ENCODE measurements around the gene KIRREL1.

The KIRREL1 gene

DNA sequence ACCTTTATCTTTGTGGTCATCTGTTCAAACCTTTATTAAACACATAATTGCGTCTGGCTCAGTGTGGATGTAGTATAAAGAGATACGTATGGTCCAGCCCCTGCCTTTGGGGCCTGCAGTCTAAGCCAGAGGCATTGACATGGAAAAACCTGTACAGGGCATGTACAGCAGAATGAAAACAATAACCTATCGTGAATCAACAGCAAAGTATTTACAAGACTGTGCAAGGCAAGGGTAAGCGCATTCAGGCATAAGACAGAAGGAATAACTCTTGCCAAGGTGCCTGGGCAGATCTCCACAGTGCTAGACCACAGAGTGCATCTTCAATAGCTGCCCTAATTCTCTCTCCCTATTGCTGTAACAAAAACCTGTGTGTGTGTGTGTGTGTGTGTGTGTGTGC lies 35.5 kb downstream of the KIRREL1 start:
- DNase-seq (ENCODE audit: low spot score) (no peak), FAIRE-seq (no peak)

DNA sequence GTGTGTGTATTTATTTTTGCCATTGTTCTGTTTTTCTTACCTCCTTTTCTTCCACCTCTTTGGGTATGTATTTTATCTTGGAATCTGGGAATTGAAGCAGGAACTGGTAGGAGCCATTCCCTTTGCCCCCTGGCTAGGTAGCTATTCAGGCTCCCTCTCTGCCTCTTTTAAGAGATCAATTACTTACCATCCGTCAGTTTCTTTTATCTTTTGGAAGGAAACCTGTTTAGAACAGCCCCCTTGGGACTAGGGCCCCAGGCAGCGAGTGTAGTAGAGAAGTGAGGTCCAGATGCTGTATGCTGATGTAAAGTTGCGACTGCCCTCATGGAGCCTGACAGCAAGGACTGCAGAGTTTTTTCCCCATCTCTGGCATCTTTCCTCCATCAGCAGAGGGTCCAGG lies 41.6 kb downstream of the KIRREL1 start:
- FAIRE-seq = no peak

DNA sequence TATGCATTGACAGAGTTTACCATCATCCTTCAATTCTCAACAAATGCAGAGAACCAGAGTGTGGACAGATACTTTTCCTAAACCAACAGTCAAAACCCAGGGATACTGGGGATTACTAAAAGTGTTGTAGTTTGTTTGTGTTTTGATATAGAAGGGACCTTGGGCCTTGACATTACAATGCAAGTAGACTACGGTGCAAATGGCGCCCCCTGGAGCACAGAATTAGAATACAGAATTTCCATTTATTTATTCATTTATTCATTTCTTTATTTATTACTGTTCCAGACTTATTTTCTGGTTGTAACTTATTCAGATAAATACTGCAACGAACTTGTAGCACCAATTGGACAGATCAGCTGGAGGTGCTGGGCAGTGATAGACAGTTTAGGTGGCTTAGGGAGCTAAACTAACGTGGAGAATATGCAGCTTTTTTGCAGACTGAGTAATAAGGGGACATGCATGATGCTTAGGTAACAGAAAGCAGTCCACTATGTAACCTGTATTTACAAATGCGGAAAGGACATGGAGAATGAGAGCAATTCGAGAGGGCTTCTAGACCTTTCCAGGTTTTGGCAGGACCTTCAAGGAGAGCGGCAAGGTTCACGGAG lies 42.6 kb downstream of the KIRREL1 start:
- peak; percentile 65 for FAIRE-seq
- peak; percentile 35 for DNase-seq (ENCODE audit: low spot score)

More for the DNA sequence above, 41.6 kb downstream of the KIRREL1 start:
- DNase-seq (ENCODE audit: low spot score) = no peak

DNA sequence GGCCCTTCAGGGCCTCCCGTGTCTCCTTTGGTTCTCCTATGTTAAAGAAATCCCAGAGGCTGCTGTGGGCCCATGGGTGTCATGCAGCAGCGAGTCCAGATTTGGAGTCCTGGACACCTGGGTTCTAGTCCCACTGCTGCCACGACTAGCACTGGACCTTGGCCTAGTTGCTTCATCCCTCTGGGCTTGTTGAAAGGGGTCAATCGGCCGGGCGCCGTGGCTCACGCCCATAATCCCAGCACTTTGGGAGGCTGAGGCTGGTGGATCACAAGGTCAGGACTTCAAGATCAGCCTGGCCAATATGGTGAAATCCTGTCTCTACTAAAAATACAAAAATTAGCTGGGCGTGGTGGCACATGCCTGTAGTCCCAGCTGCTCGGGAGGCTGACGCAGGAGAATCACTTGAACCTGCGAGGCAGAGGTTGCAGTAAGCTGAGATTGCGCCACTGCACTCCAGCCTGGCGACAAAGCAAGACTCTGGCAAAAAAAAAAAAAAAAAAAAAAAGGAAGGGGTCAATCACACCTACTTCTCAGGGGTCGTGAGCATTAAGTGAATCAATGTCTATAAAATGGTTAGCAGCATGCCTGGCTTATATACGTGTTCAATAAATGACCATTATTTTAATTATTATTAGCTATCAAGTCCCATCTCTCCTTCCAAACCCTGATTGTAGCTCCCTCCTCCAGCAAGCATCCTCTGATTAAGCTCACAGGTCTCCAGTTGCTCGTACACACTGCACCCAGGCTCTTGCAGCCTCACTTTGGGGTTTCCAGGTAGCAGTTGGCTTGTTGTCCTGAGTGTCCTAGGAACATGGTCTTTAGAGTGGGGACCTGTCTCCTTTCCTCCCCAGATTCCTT lies 43.8 kb downstream of the KIRREL1 start:
- DNase-seq (ENCODE audit: low spot score) = no peak
- FAIRE-seq = no peak

DNA sequence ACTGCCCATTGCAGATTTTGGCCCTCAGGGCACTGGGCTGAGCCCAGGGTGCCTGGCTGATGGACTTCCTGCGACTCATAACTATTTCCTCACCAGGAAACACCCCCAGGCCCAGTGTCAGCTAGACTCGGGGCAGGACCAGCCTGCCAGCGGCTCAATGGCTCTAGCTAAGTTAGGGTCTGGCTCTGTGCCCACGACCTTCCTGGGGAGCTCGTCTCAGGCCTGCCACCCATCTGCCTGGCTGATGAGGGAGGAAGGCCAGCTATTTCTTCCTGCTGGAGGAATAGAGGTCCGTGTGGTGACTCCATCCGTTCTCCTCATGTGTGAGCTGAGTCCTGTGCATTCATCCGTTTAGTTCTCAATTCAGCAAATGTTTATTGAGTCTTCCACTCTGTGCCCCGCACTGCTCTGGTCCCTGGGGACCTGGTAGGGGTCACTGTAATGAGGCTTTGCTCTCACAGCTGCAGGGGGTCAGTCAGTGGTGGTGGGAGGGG lies 44.5 kb downstream of the KIRREL1 start:
- FAIRE-seq (peak; percentile 96), DNase-seq (ENCODE audit: low spot score) (peak; percentile 93)

DNA sequence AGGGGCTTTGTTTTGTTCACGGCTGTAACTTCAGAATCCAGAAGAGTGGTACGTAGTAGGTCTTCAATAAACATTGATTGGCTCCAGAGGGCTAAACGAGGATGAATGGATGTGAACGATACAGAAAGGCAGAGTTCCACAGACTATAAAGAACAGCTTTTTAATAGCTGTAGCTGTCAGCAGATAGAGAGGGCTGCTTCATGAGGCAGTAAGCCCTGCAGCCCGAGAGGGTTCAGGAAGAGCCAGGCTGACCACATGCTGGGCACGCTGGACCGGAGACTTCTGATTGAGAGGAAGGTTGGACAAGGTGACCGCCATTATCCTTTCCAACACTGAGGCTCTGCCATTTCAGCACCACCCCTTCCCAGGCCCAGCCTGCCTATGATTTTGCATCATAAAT lies 45.3 kb downstream of the KIRREL1 start:
- DNase-seq (ENCODE audit: low spot score) = no peak
- no peak for FAIRE-seq

DNA sequence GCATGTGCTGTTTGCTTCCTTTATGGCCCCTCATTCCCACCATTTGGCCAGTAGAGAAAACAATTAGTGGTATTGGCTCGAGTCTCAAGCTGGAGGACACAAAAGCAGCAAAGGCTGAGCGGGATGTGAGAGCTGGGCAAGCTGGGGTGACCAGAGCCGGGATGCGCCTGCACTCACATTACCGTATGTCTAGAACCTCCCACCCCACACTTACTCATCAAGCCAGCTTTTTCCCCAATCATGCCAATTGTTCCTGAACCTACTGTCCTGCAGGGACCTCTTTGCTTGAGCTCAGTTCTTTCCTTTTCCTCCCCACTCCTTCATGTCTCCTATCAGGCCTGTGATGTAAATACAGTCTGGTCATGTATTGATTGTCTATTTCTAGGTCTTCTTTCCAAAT lies 45.9 kb downstream of the KIRREL1 start:
- FAIRE-seq (no peak), DNase-seq (ENCODE audit: low spot score) (no peak)

DNA sequence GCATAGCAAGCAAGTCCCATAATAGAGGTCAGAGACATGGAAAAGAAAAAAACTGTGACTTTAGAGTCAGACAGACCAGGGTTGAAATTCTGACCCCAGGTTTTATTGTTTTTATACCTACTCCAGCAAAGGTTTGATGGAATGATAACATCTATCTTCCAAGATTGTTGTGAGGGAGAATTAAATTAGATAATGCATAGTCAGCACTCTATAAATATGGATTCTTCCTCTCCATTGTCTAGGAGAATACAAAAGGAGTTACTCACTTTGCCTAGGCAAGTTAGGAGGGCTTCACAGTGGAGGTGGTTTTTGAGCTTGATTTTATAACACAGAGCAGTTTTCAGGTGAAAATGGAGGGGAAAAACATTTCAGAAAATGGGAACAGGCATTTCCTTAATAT lies 46.9 kb downstream of the KIRREL1 start:
- DNase-seq (ENCODE audit: low spot score) (no peak), FAIRE-seq (no peak)

DNA sequence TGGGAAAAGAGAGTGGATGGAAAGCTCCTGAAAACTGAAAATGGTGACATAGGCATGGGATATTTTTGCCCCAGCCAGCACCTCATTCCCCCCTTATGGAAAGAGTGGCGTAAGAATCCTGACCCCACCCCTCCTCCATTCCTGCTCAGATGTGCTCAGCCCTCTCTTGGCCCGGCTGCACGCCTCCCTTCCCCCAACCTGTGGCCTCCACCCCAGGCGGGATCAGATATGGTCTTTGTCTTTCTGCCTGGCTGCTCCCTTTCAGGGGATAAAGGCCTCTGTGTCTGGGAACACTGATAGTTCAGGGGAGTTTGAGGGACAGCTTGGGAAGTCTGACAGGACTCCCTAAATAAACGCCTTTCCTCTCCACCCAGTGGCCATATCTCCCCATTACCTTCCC lies 49.8 kb downstream of the KIRREL1 start:
- FAIRE-seq (no peak), DNase-seq (ENCODE audit: low spot score) (no peak)

DNA sequence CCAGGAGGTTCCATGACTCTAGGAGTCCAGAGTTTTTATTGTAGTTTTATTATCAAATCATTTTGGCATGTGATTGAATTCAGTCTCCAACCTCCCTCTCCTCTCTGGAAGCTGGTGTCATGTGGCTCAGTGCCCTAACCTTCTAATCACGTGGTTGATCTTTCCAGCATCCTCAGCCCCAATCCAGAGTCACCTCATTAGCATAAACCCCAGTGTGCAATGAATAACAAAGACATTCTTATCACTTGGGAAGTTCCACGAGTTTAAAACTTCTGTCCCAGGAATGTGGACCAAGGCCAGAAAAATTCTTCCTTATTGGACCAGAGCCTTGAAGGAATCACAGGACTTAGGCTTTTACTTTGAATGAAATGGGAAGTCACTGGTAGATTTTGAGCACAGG lies 52.2 kb downstream of the KIRREL1 start:
- peak; percentile 84 for FAIRE-seq
- peak; percentile 56 for DNase-seq (ENCODE audit: low spot score)

DNA sequence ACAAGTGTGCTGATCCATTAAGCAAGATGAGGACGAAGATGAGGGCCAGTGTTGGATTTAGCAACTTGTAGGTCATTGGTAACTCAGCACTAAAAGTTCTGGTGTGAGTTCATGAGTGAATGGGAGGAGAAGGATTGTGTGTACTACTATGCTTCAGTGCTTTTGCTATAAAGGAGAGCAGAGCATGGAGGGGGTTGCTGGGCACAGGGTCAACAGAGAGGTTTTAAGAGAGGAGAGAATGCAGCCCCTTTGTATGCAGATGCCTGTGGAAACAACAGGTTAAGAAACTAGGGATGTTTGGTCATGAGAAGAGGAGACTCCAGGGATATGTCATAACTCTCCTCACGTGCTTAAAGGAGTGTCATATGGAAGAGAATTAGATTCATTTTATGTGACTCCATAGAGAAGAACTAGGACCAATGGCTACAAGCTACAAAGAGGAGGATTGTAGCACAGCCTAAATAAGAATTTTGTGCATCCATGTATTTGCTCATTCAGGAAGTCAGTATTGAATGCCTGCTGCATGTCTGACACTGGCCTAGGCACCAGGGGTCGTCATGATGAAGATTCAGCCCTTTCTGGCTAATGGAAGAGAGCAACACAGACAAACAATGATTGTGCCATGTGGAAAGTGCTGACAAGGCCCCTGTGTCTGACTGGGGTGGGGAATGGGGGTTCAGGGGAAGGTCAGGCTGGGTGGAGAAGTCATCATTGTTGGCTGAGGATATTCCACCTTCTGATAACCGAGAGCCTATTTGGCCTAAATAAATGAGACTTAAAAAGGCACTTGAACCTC lies 53.5 kb downstream of the KIRREL1 start:
- FAIRE-seq = no peak

DNA sequence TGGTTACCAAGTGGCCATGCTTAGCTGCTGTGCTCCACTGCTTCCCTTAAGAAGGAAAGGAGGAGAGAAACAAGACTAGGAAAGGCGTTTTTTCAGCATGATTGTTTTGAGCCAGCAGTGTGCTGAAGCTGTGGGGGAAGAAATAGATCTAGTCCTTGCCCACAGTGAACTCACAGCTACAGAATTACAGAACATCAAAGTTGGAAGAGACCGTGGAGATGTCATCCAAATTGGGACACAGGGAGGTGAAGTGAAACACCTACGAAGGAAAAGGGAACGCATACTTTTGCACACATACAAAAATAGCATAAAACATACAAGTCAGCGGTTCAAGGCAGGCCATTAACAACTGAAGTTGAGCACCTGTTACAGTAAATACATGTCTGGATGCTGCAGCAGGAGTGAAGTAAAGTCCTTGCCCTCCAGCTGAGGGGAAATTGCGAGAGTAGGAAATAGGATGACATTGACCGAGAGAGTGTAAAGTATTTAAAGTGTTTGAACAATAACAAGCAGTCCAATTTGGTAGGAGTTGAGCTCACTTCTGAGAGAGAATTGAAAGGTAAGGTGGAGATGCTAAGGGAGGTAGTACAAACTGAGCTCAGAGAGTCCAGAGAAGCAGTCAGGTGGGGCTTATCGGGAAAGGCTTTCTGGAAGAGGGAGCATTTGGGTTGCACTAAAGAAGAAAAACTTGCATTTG lies 55.1 kb downstream of the KIRREL1 start:
- DNase-seq (ENCODE audit: low spot score) (no peak), FAIRE-seq (no peak)

More for the DNA sequence above, 53.5 kb downstream of the KIRREL1 start:
- DNase-seq (ENCODE audit: low spot score) = no peak

DNA sequence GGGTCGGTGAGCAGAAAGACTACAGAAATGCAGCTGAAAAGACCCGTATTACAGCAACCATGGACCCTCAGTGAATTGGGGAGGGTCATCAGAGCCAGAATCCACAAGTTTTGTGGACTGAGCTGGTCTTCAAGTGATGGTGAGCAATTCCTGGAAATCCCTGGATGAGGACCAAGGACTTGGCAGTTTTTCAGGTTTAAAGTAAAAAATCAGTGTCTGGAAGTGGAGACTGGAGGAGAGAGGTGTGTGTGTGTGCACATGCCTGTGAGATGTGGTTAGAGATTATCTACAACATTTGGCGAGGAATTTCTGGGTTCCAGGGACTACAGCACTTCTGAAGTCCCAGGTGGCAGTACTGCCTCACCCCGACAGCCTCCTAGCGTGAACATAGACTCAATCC lies 56.4 kb downstream of the KIRREL1 start:
- FAIRE-seq (no peak), DNase-seq (ENCODE audit: low spot score) (no peak)

DNA sequence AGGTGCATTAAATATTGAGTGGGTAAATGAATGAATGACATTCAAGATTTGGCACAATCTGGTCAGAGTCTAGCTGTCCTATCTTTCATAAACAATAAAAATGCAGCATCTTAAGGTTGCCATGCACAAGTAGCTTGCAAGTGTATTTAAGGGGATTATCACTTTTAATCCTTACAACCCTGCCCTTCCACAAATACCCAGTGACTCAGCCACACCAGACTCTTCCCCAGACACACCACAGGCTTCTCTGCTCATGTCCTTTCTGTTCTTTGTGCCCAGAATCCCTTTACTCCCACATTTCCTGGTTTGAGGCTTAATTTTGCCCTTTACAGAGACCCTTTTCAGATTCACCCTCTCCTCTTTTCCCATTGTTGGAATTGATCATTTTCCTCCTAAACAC lies 59.8 kb downstream of the KIRREL1 start:
- DNase-seq (ENCODE audit: low spot score) (no peak), FAIRE-seq (peak; percentile 40)

DNA sequence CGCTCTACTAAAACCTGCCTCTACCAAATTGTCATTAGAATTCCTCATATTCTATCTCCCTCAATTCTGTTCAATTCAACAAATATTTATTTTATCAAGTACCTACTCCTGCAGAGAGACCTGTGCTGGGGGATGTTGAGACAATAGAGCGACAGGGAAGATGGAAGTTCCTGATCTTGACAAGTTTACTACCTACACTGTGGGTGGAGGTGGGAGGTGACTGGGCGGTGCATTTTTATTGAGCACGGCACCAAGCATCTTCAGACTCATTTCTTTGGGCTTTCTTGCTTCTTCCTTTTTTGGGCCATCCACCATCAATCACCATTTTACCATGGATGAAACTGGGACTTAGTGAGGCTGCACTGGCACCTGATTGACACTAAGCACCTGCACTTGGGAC lies 61.3 kb downstream of the KIRREL1 start:
- FAIRE-seq (no peak), DNase-seq (ENCODE audit: low spot score) (no peak)

DNA sequence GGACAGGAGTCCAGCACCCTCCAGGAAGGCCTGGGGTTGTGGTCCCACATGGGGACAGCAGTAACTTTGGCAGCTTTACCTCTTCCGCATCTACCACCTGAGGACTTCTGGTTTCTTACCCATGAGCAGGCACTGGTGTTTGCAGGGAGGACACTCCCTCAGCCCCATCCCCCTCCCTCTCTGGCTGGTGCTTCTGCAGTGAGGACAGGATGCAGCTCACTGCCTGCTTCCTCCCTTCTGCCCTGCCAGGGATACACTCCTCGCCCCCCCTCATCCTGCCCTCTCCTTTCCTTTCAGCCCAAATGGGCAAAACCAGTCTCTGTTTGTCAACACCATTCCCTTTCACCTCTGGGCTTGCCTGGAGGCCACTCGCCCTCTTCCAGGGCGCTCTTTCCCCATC lies 62.4 kb downstream of the KIRREL1 start:
- FAIRE-seq = no peak
- no peak for DNase-seq (ENCODE audit: low spot score)

DNA sequence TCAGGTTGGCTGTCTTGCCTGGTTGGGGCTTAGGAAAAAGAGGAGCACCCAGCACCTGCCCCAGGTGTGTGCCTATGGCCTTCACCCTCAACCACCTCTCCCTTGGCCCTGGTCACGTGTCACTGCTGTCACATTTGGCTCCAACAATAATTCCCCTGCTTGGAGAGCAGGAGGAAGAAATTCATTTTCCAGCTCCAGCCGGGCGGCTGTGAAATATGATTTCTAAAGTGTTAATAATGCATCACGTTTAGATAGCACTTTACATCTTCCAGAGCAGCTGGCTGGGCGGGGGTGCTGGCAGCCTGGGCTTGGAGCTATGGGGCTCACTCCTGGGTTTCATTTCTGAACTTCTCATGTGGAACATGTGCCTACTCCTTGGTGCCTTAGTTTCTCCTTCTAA lies 63.1 kb downstream of the KIRREL1 start:
- DNase-seq (ENCODE audit: low spot score) (no peak), FAIRE-seq (no peak)

DNA sequence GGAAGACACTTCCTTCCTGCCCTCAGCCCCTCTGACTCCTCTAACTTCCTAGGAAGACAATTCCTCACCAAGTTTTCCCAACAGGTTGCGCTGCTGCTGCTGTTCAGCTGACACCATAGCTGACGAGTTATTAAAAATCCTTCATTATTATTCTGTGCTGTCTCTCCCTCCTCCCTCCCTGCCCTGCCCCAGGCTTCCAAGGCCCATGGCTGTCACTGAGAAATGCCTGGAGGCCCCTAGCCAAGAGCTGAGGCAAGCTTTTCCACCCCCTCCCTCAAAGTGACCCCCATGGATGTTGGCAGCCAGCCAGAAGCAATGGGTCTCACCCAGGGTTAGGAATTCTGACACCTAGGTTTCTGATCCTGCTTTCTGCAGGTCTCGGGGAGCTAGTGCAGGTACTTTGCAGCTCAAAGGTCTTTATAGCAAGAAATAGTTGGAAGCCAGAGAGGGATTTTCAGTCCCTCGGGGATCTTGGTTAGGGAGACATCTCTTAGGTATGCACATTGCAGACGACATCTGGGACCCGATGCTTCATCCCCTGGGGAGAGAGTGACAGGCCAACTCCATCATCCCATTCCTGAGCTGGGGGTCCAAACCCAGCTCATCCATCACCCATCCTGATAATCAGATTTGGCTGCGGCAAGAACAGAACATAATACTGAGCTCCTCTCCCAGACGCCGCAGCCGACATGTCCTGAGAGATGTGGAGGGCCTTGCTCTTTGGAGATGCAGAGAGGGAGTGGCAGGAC lies 65.0 kb downstream of the KIRREL1 start:
- no peak for DNase-seq (ENCODE audit: low spot score)
- FAIRE-seq = no peak

DNA sequence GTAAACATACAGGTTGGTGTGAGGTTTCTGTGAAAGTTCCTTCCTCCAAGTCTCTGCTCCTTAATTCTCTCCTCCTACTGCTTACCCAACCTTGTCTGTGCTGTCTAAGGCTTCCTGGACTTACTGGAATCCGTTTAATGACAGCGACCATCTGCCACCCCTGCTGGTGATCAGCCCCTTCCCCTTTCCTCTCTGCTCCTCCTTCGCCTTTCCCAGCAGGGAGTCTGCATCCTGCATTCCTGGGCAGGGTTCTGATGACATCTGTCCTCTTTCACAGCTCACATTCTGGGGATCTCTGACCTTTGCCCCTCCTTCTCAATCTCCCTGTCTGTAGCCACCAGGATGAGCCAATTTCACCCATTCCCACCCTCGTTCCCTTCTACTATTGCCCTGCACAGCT lies 66.5 kb downstream of the KIRREL1 start:
- DNase-seq (ENCODE audit: low spot score) (no peak), FAIRE-seq (no peak)

DNA sequence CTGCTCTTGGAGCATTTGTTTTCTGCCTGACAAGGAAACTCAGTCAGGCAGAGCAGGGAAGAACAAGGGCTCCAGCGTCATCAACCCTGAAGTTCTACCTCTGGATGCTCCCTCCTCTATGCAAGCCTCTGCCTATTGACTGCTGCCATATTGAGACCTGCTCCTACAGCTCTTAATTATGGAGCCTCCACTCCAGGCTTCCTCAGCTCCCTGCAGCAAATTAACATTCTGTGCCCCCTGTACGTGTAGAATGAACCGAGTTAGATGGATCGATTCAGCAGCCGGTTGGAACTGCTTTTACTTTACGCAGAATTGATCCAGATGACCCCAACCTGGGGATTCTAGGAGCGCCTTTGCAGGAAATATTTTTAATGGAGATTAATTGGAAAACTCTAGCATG lies 68.7 kb downstream of the KIRREL1 start:
- FAIRE-seq (no peak), DNase-seq (ENCODE audit: low spot score) (no peak)

DNA sequence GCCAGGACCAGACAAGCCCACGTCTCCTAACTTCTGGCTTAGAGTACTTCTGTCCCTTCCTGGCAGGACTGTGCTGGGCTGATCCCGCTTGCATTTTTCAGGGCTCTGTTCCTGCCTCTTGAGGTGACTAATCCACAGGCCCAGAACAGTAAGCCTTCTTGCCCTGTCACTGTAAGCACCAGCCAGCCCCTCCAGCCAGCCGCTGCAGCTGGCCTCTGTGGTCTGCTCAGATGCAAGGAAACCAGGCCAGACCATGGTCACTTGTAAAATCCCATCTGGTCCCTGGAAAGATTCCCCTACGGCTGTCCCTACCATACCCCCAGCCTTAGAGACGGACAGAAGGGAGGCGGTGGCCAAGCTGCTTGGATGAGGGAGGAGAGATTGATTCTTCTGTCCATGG lies 74.2 kb downstream of the KIRREL1 start:
- FAIRE-seq (no peak), DNase-seq (ENCODE audit: low spot score) (no peak)

Measured in RCC 7860 (cell line).